Measurements from ENCODE around the gene RPS6KB2. TPM values are rescaled to one million over a fixed set of nuclear protein-coding genes. Genes with fewer than 3 reads are reported as not detected.

RPS6KB2 gene
- total and polyA plus RNA-seq, 10 of the 15 experiments (the other 5 are each of a cell fraction or from before 2014, with no cell fraction given) = 0.39 to 101 (median 58.4) TPM

- TF ChIP-seq CUX1 (IDR thresholded peaks at IDR 0.05; ENCODE audit: insufficient replicate concordance, low read depth, low read length) (no peak), BCL11A (IDR thresholded peaks at IDR 0.05; ENCODE audit: low read depth, low read length) (no peak), NFIC (IDR thresholded peaks at IDR 0.05; ENCODE audit: low read depth, low read length) (no peak), ATF3 (IDR thresholded peaks at IDR 0.05; ENCODE audit: borderline replicate concordance, extremely low read depth, low read depth, low read length) (no peak), TCF7 (IDR thresholded peaks at IDR 0.05; ENCODE audit: borderline replicate concordance) (no peak)
These were observed 34.9 kb upstream of the RPS6KB2 start (continued) for GRCh38 chr11:67393437-67393836.

- TF ChIP-seq YY1 (IDR thresholded peaks at IDR 0.05; ENCODE audit: low read depth, low read length) (no peak), MEF2A (IDR thresholded peaks at IDR 0.05; ENCODE audit: insufficient read depth, low read depth, low read length) (no peak), CBX3 (IDR thresholded peaks at IDR 0.05; ENCODE audit: borderline replicate concordance, low read depth) (no peak), CHD2 (IDR thresholded peaks at IDR 0.05; ENCODE audit: borderline replicate concordance, low read depth, low read length) (no peak), PBX3 (IDR thresholded peaks at IDR 0.05; ENCODE audit: insufficient replicate concordance, low read depth, low read length) (no peak), DPF2 (IDR thresholded peaks at IDR 0.05) (no peak), SREBF1 (IDR thresholded peaks at IDR 0.05; ENCODE audit: low read length) (no peak), JUND (IDR thresholded peaks at IDR 0.05; ENCODE audit: low read depth, low read length) (no peak), POLR2AphosphoS5 (IDR thresholded peaks at IDR 0.05; ENCODE audit: low read length) (no peak), ZSCAN29 (IDR thresholded peaks at IDR 0.05) (no peak), RBBP5 (conservative IDR thresholded peaks at IDR 0.05) (no peak)
- ATAC-seq = no peak
- Histone ChIP-seq H3K36me3 (ENCODE audit: control insufficient read depth in 2 of 2, insufficient read depth in 2 of 2, low read length in 1 of 2) (peaks cover 18 to 19% of the 10 kb centered on the region in 2 experiments), H4K20me1 (ENCODE audit: control insufficient read depth, insufficient read depth) (no peaks in the 10 kb centered on the region; the same call in 1 of the 2 replicates), H3K9me3 (replicated peaks; ENCODE audit: control insufficient read depth, insufficient read depth, low read length) (no peaks in the 10 kb centered on the region), H3K27me3 (replicated peaks in 1 of 2; ENCODE audit: control insufficient read depth in 2 of 2, insufficient read depth in 2 of 2, low read length in 1 of 2) (no peaks in the 10 kb centered on the region), H3K27ac (ENCODE audit: control insufficient read depth, insufficient read depth) (no peak overlapping the region), H3K4me3 (no peak overlapping the region), H2AFZ (ENCODE audit: control insufficient read depth, low read depth, low read length) (no peak overlapping the region), H3K9ac (ENCODE audit: control insufficient read depth, insufficient read depth, low read length) (no peak overlapping the region), H3K4me2 (ENCODE audit: control insufficient read depth, insufficient read depth) (no peak overlapping the region), H3K79me2 (ENCODE audit: control insufficient read depth, insufficient read depth, low read length) (peaks cover 26% of the 10 kb centered on the region), H3K4me1 (ENCODE audit: control insufficient read depth, insufficient read depth, low read length) (peaks cover 10% of the 10 kb centered on the region)
- ChIA-PET SMC1A (ENCODE audit: uncharacterized antibody, unreplicated experiment) (interaction anchor here (3.4 kb wide), 1 partner anchor 7 kb away, joined by 17 read pairs; the partner anchor contains the start of gene PPP1CA), RAD21 (ENCODE audit: unreplicated experiment) (no interaction called here), CTCF (interaction anchor here (0.8 to 1.8 kb wide), 3 partner anchors 12 to 112 kb away, joined by 3 read pairs; partner anchors contain the start of genes PITPNM1 and PTPRCAP), POLR2A (interaction anchor here (1.1 kb wide), 1 partner anchor 91 kb away, joined by 4 read pairs; no protein-coding TSS in a partner anchor)
- intact Hi-C loops (cut with micrococcal nuclease; ENCODE audit: unreplicated experiment) (no loop called here), in situ Hi-C loops (cut with MboI) (no loop called here)
- no peak for DNase-seq (ENCODE audit: low read depth, low spot score)
- no peak for FAIRE-seq
- BruUV-seq (replicated peaks) = no TSS peak
- WGBS (ENCODE audit: insufficient coverage, insufficient replicate concordance, low lambda C conversion rate, missing lambda C conversion rate) = 82% methylated on average over 5 of the region's 5 CpGs
These were observed 34.3 kb upstream of the RPS6KB2 start for GRCh38 chr11:67393990-67394389.
